Fibroblast of the aortic adventitia (primary cell): ENCODE data around the gene ZBTB46. TPM values are rescaled to one million over a fixed set of nuclear protein-coding genes. Genes with fewer than 3 reads are reported as not detected.

Experiments
- DNase-seq: peaks from one replicate; pipeline ENCODE4 v3.0.0-alpha.2; 2010; ENCODE audit warnings: low read depth
- H3K4me3 ChIP-seq: 2 replicates; pipeline ENCODE4 v1.5.1; 2011; ENCODE audit warnings: low read depth, mild to moderate bottlenecking, control low read depth, low read length, moderate library complexity
- CTCF ChIP-seq: IDR thresholded peaks from 2 replicates; pipeline ENCODE4 v1.5.1; 2011; ENCODE audit warnings: mild to moderate bottlenecking, low read length, control low read depth, inconsistent platforms; ENCODE audit not compliant: insufficient read depth
- total RNA-seq: library from RNA; depleted of rRNA; stranded (reverse); fragments of >200 nt; gene quantifications from 2 replicates; pipeline ENCODE4 v1.2.3, GENCODE V29; 2012; ENCODE audit warnings: low replicate concordance

ZBTB46 gene
- total RNA-seq, 1 donor = 1.1 TPM

- TF ChIP-seq CTCF = no peak
- H3K4me3 ChIP-seq = no peak overlapping the region
- DNase-seq = no peak
Measured at GRCh38 chr20:63737695-63737944, 93.4 kb downstream of the ZBTB46 start.

- no peak overlapping the region for H3K4me3 ChIP-seq
- DNase-seq = no peak
- TF ChIP-seq CTCF = no peak
Measured at GRCh38 chr20:63736893-63737694, 94.0 kb downstream of the ZBTB46 start.

- H3K4me3 ChIP-seq = no peak within 1 kb of the TSS
- no peak for TF ChIP-seq CTCF
- no peak for DNase-seq
Measured at GRCh38 chr20:63735859-63736718, 95.0 kb downstream of the ZBTB46 start, which contains the start of gene LIME1. TSS of gene LIME1 (plus strand) at chr20:63736664. CDS start at chr20:63737550, 886 bp downstream.

- DNase-seq = no peak
- H3K4me3 ChIP-seq = no peak overlapping the region
- TF ChIP-seq CTCF = no peak
Measured at GRCh38 chr20:63734946-63735858, 95.9 kb downstream of the ZBTB46 start.

- no peak for DNase-seq
- no peak overlapping the region for H3K4me3 ChIP-seq
- no peak for TF ChIP-seq CTCF
Measured at GRCh38 chr20:63734111-63734945, 96.7 kb downstream of the ZBTB46 start.
